ENCODE results near the gene TCHHL1.

GRCh38 chr1:152038871-152039270 lies 50.0 kb downstream of the TCHHL1 start:
- TF ChIP-seq, protein P1, sequence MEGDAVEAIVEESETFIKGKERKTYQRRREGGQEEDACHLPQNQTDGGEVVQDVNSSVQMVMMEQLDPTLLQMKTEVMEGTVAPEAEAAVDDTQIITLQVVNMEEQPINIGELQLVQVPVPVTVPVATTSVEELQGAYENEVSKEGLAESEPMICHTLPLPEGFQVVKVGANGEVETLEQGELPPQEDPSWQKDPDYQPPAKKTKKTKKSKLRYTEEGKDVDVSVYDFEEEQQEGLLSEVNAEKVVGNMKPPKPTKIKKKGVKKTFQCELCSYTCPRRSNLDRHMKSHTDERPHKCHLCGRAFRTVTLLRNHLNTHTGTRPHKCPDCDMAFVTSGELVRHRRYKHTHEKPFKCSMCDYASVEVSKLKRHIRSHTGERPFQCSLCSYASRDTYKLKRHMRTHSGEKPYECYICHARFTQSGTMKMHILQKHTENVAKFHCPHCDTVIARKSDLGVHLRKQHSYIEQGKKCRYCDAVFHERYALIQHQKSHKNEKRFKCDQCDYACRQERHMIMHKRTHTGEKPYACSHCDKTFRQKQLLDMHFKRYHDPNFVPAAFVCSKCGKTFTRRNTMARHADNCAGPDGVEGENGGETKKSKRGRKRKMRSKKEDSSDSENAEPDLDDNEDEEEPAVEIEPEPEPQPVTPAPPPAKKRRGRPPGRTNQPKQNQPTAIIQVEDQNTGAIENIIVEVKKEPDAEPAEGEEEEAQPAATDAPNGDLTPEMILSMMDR (IDR thresholded peaks at IDR 0.05): no peak
- no peak for TF ChIP-seq POLR2A (IDR thresholded peaks at IDR 0.05)
- TF ChIP-seq POLR2AphosphoS5 (IDR thresholded peaks at IDR 0.05): no peak
